ENCODE data around the gene FAM13A. TPM values are rescaled to one million over a fixed set of nuclear protein-coding genes. Genes with fewer than 3 reads are reported as not detected.

FAM13A gene
- total and polyA plus RNA-seq, 11 donors, result 3.7 to 30.4 (median 11.5) TPM

- no peaks in the 10 kb centered on the region for H3K9me3 ChIP-seq
- WGBS, 4 donors, result 90 to 96% (median 92%) methylated on average over 9 of the region's 9 CpGs
- H3K27me3 ChIP-seq, result no peaks in the 10 kb centered on the region
- intact Hi-C loops (cut with DNase I), result no loop called here
- no peaks in the 10 kb centered on the region for H3K4me1 ChIP-seq
- no peak overlapping the region for H3K4me3 ChIP-seq
- TF ChIP-seq POLR2A (IDR thresholded peaks at IDR 0.05), result no peak
- TF ChIP-seq, protein P1, sequence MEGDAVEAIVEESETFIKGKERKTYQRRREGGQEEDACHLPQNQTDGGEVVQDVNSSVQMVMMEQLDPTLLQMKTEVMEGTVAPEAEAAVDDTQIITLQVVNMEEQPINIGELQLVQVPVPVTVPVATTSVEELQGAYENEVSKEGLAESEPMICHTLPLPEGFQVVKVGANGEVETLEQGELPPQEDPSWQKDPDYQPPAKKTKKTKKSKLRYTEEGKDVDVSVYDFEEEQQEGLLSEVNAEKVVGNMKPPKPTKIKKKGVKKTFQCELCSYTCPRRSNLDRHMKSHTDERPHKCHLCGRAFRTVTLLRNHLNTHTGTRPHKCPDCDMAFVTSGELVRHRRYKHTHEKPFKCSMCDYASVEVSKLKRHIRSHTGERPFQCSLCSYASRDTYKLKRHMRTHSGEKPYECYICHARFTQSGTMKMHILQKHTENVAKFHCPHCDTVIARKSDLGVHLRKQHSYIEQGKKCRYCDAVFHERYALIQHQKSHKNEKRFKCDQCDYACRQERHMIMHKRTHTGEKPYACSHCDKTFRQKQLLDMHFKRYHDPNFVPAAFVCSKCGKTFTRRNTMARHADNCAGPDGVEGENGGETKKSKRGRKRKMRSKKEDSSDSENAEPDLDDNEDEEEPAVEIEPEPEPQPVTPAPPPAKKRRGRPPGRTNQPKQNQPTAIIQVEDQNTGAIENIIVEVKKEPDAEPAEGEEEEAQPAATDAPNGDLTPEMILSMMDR (IDR thresholded peaks at IDR 0.05), result no peak
- H3K36me3 ChIP-seq, result no peaks in the 10 kb centered on the region
- no peak for ATAC-seq
- no peak for DNase-seq
- no peak overlapping the region for H3K27ac ChIP-seq
Observed at GRCh38 chr4:88870428-88870827, 186.6 kb downstream of the FAM13A start.

GRCh38 chr4:88868510-88868909, 188.5 kb downstream of the FAM13A start:
- Histone ChIP-seq H3K4me3 (no peak overlapping the region), H3K27me3 (no peaks in the 10 kb centered on the region), H3K9me3 (no peaks in the 10 kb centered on the region), H3K27ac (no peak overlapping the region), H3K36me3 (no peaks in the 10 kb centered on the region), H3K4me1 (no peaks in the 10 kb centered on the region)
- ATAC-seq (no peak), DNase-seq (no peak)
- intact Hi-C loops (cut with DNase I), result no loop called here
- 95 to 97% (median 97%) methylated on average over 3 of the region's 3 CpGs for WGBS, 4 donors
- TF ChIP-seq POLR2A (IDR thresholded peaks at IDR 0.05), result no peak
- TF ChIP-seq, protein P1 (IDR thresholded peaks at IDR 0.05), result no peak

- H3K27ac ChIP-seq, result no peak overlapping the region
- no peaks in the 10 kb centered on the region for H3K27me3 ChIP-seq
- H3K4me3 ChIP-seq, result no peak overlapping the region
- WGBS, 4 donors, result 48 to 54% (median 52%) methylated on average over 4 of the region's 4 CpGs
- H3K4me1 ChIP-seq, result no peaks in the 10 kb centered on the region
- intact Hi-C loops (cut with DNase I), result no loop called here
- ATAC-seq (no peak), DNase-seq (no peak)
- TF ChIP-seq, protein P1 (IDR thresholded peaks at IDR 0.05), result no peak
- TF ChIP-seq POLR2A (IDR thresholded peaks at IDR 0.05), result no peak
- H3K36me3 ChIP-seq, result no peaks in the 10 kb centered on the region
- no peaks in the 10 kb centered on the region for H3K9me3 ChIP-seq
Observed at GRCh38 chr4:88866862-88867550, 190.0 kb downstream of the FAM13A start.

GRCh38 chr4:88865466-88865865, 191.5 kb downstream of the FAM13A start:
- H3K4me1 ChIP-seq, result peaks cover 0 to 7% (median 0%) of the 10 kb centered on the region in 12 donors
- intact Hi-C loops (cut with DNase I), result no loop called here
- no peak overlapping the region for H3K4me3 ChIP-seq
- no peaks in the 10 kb centered on the region for H3K9me3 ChIP-seq
- ATAC-seq (no peak), DNase-seq (no peak)
- no peak for TF ChIP-seq POLR2A (IDR thresholded peaks at IDR 0.05)
- TF ChIP-seq, protein P1 (IDR thresholded peaks at IDR 0.05), result no peak
- no peaks in the 10 kb centered on the region for H3K27me3 ChIP-seq
- H3K27ac ChIP-seq, result no peak overlapping the region
- H3K36me3 ChIP-seq, result no peaks in the 10 kb centered on the region
- 93 to 96% (median 94%) methylated on average over 6 of the region's 6 CpGs for WGBS, 4 donors

Data from heart left ventricle (tissue), 16 donors.